Measurements from ENCODE around the gene FAF2.

DNA sequence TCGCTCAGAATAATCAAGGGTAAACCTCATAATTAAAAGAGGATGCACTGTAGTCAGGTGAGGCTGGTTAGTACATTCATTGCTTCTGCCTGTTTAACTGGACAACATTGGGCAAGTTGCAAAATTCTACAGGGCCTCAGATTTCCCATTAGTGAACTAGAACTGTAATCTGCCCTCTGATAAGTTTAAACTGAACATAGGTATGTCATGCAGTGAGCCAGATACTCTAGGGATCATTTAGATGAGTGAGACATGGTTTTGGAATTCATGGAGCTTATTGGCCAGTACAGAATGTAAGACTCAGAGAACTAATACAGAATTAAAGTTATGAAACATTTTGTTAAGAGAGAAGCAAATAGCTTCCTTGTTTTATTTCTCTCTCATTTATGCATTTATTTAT lies 53.1 kb downstream of the FAF2 start:
- no peak for TF ChIP-seq POLR2A (IDR thresholded peaks at IDR 0.05)
- TF ChIP-seq, protein P1, sequence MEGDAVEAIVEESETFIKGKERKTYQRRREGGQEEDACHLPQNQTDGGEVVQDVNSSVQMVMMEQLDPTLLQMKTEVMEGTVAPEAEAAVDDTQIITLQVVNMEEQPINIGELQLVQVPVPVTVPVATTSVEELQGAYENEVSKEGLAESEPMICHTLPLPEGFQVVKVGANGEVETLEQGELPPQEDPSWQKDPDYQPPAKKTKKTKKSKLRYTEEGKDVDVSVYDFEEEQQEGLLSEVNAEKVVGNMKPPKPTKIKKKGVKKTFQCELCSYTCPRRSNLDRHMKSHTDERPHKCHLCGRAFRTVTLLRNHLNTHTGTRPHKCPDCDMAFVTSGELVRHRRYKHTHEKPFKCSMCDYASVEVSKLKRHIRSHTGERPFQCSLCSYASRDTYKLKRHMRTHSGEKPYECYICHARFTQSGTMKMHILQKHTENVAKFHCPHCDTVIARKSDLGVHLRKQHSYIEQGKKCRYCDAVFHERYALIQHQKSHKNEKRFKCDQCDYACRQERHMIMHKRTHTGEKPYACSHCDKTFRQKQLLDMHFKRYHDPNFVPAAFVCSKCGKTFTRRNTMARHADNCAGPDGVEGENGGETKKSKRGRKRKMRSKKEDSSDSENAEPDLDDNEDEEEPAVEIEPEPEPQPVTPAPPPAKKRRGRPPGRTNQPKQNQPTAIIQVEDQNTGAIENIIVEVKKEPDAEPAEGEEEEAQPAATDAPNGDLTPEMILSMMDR (IDR thresholded peaks at IDR 0.05) = no peak

Data from adrenal gland (tissue), 5 donors.